DND-41 (cell line): ENCODE measurements around the gene EPS8L3.

Experiments
- ATAC-seq: fragments of 200-7000 bp; cut with Tn5 transposase; 3 replicates; pipeline ENCODE4 v1.9.1; 2021; ENCODE audit warnings: low read depth; ENCODE audit not compliant: insufficient read depth
- DNase-seq: peaks from one replicate; pipeline ENCODE4 v3.0.0-alpha.2; 2020
- H2AFZ ChIP-seq: 2 replicates; pipeline ENCODE4 v1.6.0; 2012; ENCODE audit warnings: low read depth, low read length
- H3K27ac ChIP-seq: 2 replicates; pipeline ENCODE4 v1.5.1; 2012; ENCODE audit warnings: low read length, inconsistent platforms
- H3K27me3 ChIP-seq: fragments of 200-600 bp; sonication (generic); 2 replicates; pipeline ENCODE4 v1.6.0; 2012; ENCODE audit warnings: low read length, mild to moderate bottlenecking, inconsistent platforms; ENCODE audit not compliant: insufficient read depth, poor library complexity
- H3K36me3 ChIP-seq: 2 replicates; pipeline ENCODE4 v1.5.1; 2012; ENCODE audit warnings: low read length, inconsistent platforms; ENCODE audit not compliant: insufficient read depth
- H3K4me1 ChIP-seq: 2 replicates; pipeline ENCODE4 v1.5.1; 2012; ENCODE audit warnings: mild to moderate bottlenecking, low read length; ENCODE audit not compliant: insufficient read depth
- H3K4me2 ChIP-seq: 2 replicates; pipeline ENCODE4 v1.6.0; 2012; ENCODE audit warnings: mild to moderate bottlenecking, moderate library complexity, low read length, inconsistent platforms; ENCODE audit not compliant: insufficient read depth
- H3K4me3 ChIP-seq, 2 experiments: fragments of 200-600 bp in 1 of 2; shearing (Covaris generic) in 1 of 2; 2 replicates each; pipeline ENCODE4 v1.5.1; 2012 to 2016; ENCODE audit warnings: inconsistent platforms in 2 of 2, low read length in 2 of 2, mild to moderate bottlenecking in 2 of 2, low read depth in 1 of 2, moderate library complexity in 1 of 2
- H3K79me2 ChIP-seq: 2 replicates; pipeline ENCODE4 v1.6.0; 2012; ENCODE audit warnings: low read length, inconsistent platforms; ENCODE audit not compliant: insufficient read depth
- H3K9ac ChIP-seq: 2 replicates; pipeline ENCODE4 v1.6.0; 2012; ENCODE audit warnings: low read depth, mild to moderate bottlenecking, inconsistent platforms, low read length, moderate library complexity
- H3K9me3 ChIP-seq: 2 replicates; pipeline ENCODE4 v1.5.1; 2012; ENCODE audit warnings: low read length, moderate library complexity, mild to moderate bottlenecking, inconsistent platforms; ENCODE audit not compliant: insufficient read depth, severe bottlenecking
- H4K20me1 ChIP-seq: 2 replicates; pipeline ENCODE4 v1.6.0; 2012; ENCODE audit warnings: low read length; ENCODE audit not compliant: insufficient read depth
- EZH2 ChIP-seq: IDR thresholded peaks from 3 replicates; pipeline ENCODE4 v1.6.1; 2012; ENCODE audit warnings: borderline replicate concordance, low read depth, mild to moderate bottlenecking, moderate library complexity, low read length, inconsistent platforms; ENCODE audit not compliant: severe bottlenecking
- TF ChIP-seq, protein P1 (sequence below): IDR thresholded peaks from 2 replicates; pipeline ENCODE4 v1.5.1; 2012; ENCODE audit warnings: borderline replicate concordance, low read length, moderate library complexity, mild to moderate bottlenecking; ENCODE audit not compliant: poor library complexity, severe bottlenecking; ENCODE audit errors: extremely low read depth

Gene EPS8L3

DNA sequence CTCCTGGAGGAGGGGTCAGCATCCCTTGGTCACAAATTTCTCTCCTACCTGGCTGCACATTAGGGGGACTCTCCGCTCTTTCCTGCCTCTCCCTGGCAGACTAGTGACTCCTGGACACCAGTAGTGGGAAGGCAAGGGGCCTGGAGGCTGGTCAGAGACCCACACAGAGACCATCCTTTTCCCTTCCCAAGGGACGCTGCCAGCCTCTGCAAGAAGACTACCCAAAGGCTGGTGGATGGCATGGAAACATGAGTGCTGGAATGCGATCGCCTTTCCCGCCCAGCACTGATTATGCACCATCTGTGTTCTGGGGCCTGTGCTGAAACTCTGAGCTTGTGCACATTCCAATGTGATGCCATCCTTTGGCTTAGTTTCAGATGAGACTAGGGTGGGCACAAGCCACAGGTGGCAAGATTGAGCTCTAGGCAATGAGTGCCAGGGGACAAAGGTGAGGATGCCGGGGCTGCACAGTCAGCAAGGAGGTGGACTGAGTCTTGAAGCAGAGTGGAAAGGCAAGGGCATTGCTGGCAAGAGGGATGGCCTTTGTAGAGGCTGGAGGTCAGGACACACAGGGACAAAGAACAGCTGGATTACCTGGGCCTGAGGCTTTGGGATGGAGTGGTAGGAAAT lies 12.6 kb upstream of the EPS8L3 start:
- DNase-seq: no peak
- H3K9ac ChIP-seq: no peak overlapping the region
- TF ChIP-seq, protein P1, sequence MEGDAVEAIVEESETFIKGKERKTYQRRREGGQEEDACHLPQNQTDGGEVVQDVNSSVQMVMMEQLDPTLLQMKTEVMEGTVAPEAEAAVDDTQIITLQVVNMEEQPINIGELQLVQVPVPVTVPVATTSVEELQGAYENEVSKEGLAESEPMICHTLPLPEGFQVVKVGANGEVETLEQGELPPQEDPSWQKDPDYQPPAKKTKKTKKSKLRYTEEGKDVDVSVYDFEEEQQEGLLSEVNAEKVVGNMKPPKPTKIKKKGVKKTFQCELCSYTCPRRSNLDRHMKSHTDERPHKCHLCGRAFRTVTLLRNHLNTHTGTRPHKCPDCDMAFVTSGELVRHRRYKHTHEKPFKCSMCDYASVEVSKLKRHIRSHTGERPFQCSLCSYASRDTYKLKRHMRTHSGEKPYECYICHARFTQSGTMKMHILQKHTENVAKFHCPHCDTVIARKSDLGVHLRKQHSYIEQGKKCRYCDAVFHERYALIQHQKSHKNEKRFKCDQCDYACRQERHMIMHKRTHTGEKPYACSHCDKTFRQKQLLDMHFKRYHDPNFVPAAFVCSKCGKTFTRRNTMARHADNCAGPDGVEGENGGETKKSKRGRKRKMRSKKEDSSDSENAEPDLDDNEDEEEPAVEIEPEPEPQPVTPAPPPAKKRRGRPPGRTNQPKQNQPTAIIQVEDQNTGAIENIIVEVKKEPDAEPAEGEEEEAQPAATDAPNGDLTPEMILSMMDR: no peak
- H3K9me3 ChIP-seq: peaks cover 7% of the 10 kb centered on the region
- no peak for ATAC-seq
- H3K4me2 ChIP-seq: no peak overlapping the region
- no peaks in the 10 kb centered on the region for H3K79me2 ChIP-seq
- no peak overlapping the region for H3K27ac ChIP-seq
- peaks cover 3% of the 10 kb centered on the region for H3K27me3 ChIP-seq
- peaks cover 17% of the 10 kb centered on the region for H3K4me1 ChIP-seq
- H3K36me3 ChIP-seq: no peaks in the 10 kb centered on the region
- no peak overlapping the region for H3K4me3 ChIP-seq
- no peaks in the 10 kb centered on the region for H4K20me1 ChIP-seq
- H2AFZ ChIP-seq: no peak overlapping the region

DNA sequence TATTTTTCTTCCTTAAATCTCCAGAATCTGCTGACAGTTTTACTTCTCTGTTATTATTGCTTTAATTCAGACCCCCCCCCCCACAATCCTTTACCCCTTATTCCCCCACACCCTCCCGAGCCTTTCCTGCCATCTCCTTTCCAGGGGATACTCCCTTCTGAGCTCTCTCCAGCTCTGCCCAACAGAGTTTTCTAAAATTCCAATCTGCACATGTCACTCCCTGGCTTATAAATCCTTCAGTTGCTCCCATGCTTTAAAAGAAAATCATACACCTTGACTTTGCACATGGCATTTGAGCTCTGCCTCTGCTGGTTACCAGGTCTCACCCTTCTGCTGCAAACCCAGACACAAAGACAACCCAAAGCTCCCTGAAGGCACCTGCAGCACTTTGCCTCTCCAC lies 11.7 kb upstream of the EPS8L3 start:
- Histone ChIP-seq H3K4me1 (peaks cover 17% of the 10 kb centered on the region), H3K27ac (no peak overlapping the region), H4K20me1 (no peaks in the 10 kb centered on the region), H3K9ac (no peak overlapping the region), H3K27me3 (peaks cover 3% of the 10 kb centered on the region), H3K4me2 (no peak overlapping the region), H2AFZ (no peak overlapping the region), H3K9me3 (peaks cover 2% of the 10 kb centered on the region), H3K36me3 (no peaks in the 10 kb centered on the region), H3K79me2 (no peaks in the 10 kb centered on the region), H3K4me3 (no peak overlapping the region)
- ATAC-seq: no peak
- no peak for DNase-seq
- TF ChIP-seq, protein P1: no peak
- TF ChIP-seq EZH2: no peak

DNA sequence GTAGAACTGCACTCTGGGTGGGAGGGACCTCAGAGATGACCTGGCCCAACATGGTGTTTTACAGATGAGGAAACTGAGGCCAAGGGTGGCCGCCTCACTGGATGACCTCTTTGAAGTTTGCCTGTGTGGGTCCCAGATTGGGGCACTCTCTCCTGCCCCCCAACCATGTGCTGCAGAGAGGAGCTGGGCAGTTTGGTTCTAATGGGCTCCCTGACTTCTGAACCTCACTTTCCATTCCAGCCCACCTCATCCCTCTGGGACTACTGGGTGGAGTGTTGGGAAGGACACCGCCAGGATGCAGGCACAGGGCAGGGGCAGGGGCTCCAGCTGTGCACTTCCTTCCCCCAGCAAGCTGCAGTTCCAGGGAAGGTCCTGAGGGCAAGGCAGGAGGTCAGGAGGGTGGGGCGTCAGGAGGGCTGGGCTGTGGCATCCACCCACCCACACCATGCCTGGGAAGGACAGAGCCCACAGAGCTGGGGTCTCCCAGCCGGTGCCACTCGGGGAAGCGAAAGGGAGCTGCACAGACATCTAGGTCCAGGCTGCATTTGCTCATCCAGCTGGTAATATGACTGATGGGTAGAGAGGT lies 10.3 kb upstream of the EPS8L3 start:
- Histone ChIP-seq H4K20me1 (no peaks in the 10 kb centered on the region), H3K36me3 (no peaks in the 10 kb centered on the region), H2AFZ (peak overlapping the region; percentile 69), H3K4me3 (no peak overlapping the region), H3K9ac (no peak overlapping the region), H3K27me3 (peaks cover 3% of the 10 kb centered on the region), H3K27ac (no peak overlapping the region), H3K4me2 (peak overlapping the region; percentile 47), H3K4me1 (peaks cover 17% of the 10 kb centered on the region), H3K79me2 (no peaks in the 10 kb centered on the region), H3K9me3 (no peaks in the 10 kb centered on the region)
- no peak for ATAC-seq
- no peak for DNase-seq
- TF ChIP-seq EZH2: no peak
- TF ChIP-seq, protein P1: no peak
